ENCODE results near the gene USP49. TPM values are rescaled to one million over a fixed set of nuclear protein-coding genes. Genes with fewer than 3 reads are reported as not detected.

USP49 gene
- total RNA-seq, 6 experiments from 2014 or later, result 0.87 to 2.0 (median 1.3) TPM

GRCh38 chr6:41784581-41785171, 110.5 kb downstream of the USP49 start:
- ATAC-seq (no peak), DNase-seq (no peak)

GRCh38 chr6:41783106-41783780, 111.9 kb downstream of the USP49 start:
- DNase-seq (no peak), ATAC-seq (no peak)
- no peaks in the 10 kb centered on the region for H3K36me3 ChIP-seq
- WGBS (ENCODE audit: insufficient coverage, low coverage, low lambda C conversion rate, missing lambda C conversion rate), result 76% methylated on average over 5 of the region's 6 CpGs
- peaks cover 0 to 24% (median 11%) of the 10 kb centered on the region in 4 donors for H3K4me1 ChIP-seq
- no peaks in the 10 kb centered on the region for H3K27me3 ChIP-seq
- no peaks in the 10 kb centered on the region for H3K9me3 ChIP-seq
- TF ChIP-seq CTCF (IDR thresholded peaks at IDR 0.05) (no peak), POLR2A (IDR thresholded peaks at IDR 0.05) (no peak)
- H3K27ac ChIP-seq, result no peak overlapping the region
- intact Hi-C loops (cut with DNase I), result loop anchor here (10.0 kb wide), 3 partner anchors 142 to 262 kb away; partner anchors contain the start of genes BYSL (in 1 of the 2) and MED20 (in 1 of the 2)
- no peak overlapping the region for H3K4me3 ChIP-seq

More at GRCh38 chr6:41784581-41785171, 110.5 kb downstream of the USP49 start:
- TF ChIP-seq POLR2A (IDR thresholded peaks at IDR 0.05) (no peak), CTCF (IDR thresholded peaks at IDR 0.05) (no peak)
- Histone ChIP-seq H3K36me3 (peaks cover 0 to 7% (median 4%) of the 10 kb centered on the region in 4 donors), H3K27me3 (no peaks in the 10 kb centered on the region), H3K27ac (no peak overlapping the region), H3K4me3 (no peak overlapping the region), H3K4me1 (peaks cover 0 to 28% (median 15%) of the 10 kb centered on the region in 4 donors), H3K9me3 (no peaks in the 10 kb centered on the region)
- intact Hi-C loops (cut with DNase I), result loop anchor here (10.0 kb wide), 3 partner anchors 140 to 260 kb away; partner anchors contain the start of genes BYSL (in 1 of the 2) and MED20 (in 1 of the 2)
- 50% methylated on average over 2 of the region's 5 CpGs for WGBS (ENCODE audit: insufficient coverage, low coverage, low lambda C conversion rate, missing lambda C conversion rate)

- H3K4me3 ChIP-seq, result peak overlapping the region; percentile 65 to 85 (median 76)
- peak in 1 of 3 donors; percentile 64 for DNase-seq
- peak; percentile 0 to 3 (median 0) for ATAC-seq
- no peaks in the 10 kb centered on the region for H3K36me3 ChIP-seq
- H3K4me1 ChIP-seq, result peaks cover 0 to 24% (median 11%) of the 10 kb centered on the region in 4 donors
- TF ChIP-seq POLR2A (IDR thresholded peaks at IDR 0.05) (no peak), CTCF (IDR thresholded peaks at IDR 0.05) (no peak)
- H3K9me3 ChIP-seq, result no peaks in the 10 kb centered on the region
- 9% methylated on average over 3 of the region's 3 CpGs for WGBS (ENCODE audit: insufficient coverage, low coverage, low lambda C conversion rate, missing lambda C conversion rate)
- H3K27me3 ChIP-seq, result no peaks in the 10 kb centered on the region
- peak overlapping the region; percentile 66 to 88 (median 84) for H3K27ac ChIP-seq
- intact Hi-C loops (cut with DNase I), result loop anchor here (10.0 kb wide), 3 partner anchors 143 to 263 kb away; partner anchors contain the start of genes BYSL (in 1 of the 2) and MED20 (in 1 of the 2)
Observed at GRCh38 chr6:41781366-41781730, 113.8 kb downstream of the USP49 start.

GRCh38 chr6:41780551-41781365, 114.4 kb downstream of the USP49 start, which contains the start of gene PRICKLE4:
Gene PRICKLE4, plus strand, starts transcription at chr6:41780782. Its CDS starts 2,692 bp downstream, at chr6:41783474.
- Histone ChIP-seq H3K27me3 (no peaks in the 10 kb centered on the region), H3K4me3 (peak within 1 kb of the TSS; percentile 65 to 85 (median 76)), H3K27ac (peak within 1 kb of the TSS; percentile 66 to 88 (median 84)), H3K36me3 (peaks cover 0 to under 1% (median 0%) of the 10 kb centered on the region in 4 donors), H3K4me1 (peaks cover 0 to 18% (median 7%) of the 10 kb centered on the region in 4 donors), H3K9me3 (no peaks in the 10 kb centered on the region)
- WGBS (ENCODE audit: insufficient coverage, low coverage, low lambda C conversion rate, missing lambda C conversion rate), result 1% methylated on average over 9 of the region's 36 CpGs
- TF ChIP-seq POLR2A (IDR thresholded peaks at IDR 0.05) (no peak), CTCF (IDR thresholded peaks at IDR 0.05) (no peak)
- ATAC-seq (peak; percentile 57 to 69 (median 66)), DNase-seq (peak; percentile 65 to 88 (median 73))
- intact Hi-C loops (cut with DNase I), result loop anchor here (10.0 kb wide), 3 partner anchors 144 to 264 kb away; partner anchors contain the start of genes BYSL (in 1 of the 2) and MED20 (in 1 of the 2)

Measured in right lobe of liver (tissue), 6 donors.